ENCODE results near the gene BCL3.

DNA sequence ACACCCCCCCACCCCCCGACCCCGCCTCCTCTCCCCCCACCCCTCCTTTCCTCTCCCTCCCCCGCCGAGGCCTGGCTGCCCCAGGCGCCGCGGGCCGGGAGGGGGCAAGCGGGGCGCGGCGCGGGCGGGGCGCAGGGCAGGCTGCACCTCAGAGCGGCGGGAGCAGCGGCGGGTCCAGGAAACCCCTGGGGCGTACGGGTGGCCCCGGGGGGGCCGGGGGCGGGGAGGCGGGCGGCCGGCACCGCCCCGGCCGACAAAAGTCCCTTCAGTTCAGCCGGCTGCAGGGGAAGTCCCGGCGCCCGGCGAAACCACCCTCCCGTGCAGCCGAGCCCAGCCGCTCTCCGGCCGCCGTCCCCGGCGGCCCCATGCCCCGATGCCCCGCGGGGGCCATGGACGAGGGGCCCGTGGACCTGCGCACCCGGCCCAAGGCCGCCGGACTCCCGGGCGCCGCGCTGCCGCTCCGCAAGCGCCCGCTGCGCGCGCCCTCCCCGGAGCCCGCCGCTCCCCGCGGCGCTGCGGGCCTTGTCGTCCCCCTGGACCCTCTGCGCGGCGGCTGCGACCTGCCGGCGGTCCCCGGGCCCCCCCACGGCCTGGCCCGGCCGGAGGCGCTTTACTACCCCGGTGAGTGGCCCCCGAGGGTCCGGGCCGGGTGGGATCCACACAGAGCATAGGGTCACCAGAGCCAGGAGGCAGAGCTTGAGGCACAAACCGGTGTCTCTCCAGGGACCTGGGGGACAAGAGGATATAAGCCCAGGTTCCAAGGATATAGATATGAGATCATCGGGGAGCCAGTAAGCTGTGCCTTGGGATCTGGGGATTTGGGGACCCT, at the start of gene BCL3:
- TF ChIP-seq POLR2AphosphoS5 (IDR thresholded peaks at IDR 0.05; ENCODE audit: low read depth, low read length) = no peak; the same call in none of the 2 replicates
- TF ChIP-seq POLR2A (IDR thresholded peaks at IDR 0.05; ENCODE audit: borderline replicate concordance, extremely low read depth, insufficient read depth, insufficient read length) = no peak
- TF ChIP-seq ZNF274 (IDR thresholded peaks at IDR 0.05; ENCODE audit: low read depth, low read length) = no peak
- TF ChIP-seq, protein P1, sequence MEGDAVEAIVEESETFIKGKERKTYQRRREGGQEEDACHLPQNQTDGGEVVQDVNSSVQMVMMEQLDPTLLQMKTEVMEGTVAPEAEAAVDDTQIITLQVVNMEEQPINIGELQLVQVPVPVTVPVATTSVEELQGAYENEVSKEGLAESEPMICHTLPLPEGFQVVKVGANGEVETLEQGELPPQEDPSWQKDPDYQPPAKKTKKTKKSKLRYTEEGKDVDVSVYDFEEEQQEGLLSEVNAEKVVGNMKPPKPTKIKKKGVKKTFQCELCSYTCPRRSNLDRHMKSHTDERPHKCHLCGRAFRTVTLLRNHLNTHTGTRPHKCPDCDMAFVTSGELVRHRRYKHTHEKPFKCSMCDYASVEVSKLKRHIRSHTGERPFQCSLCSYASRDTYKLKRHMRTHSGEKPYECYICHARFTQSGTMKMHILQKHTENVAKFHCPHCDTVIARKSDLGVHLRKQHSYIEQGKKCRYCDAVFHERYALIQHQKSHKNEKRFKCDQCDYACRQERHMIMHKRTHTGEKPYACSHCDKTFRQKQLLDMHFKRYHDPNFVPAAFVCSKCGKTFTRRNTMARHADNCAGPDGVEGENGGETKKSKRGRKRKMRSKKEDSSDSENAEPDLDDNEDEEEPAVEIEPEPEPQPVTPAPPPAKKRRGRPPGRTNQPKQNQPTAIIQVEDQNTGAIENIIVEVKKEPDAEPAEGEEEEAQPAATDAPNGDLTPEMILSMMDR (IDR thresholded peaks at IDR 0.05 in 2 of 3, conservative IDR thresholded peaks at IDR 0.05 in 1 of 3; ENCODE audit: borderline replicate concordance in 1 of 3, insufficient read depth in 1 of 3, low read depth in 2 of 3, low read length in 2 of 3) = no peak
- TF ChIP-seq, protein P2, sequence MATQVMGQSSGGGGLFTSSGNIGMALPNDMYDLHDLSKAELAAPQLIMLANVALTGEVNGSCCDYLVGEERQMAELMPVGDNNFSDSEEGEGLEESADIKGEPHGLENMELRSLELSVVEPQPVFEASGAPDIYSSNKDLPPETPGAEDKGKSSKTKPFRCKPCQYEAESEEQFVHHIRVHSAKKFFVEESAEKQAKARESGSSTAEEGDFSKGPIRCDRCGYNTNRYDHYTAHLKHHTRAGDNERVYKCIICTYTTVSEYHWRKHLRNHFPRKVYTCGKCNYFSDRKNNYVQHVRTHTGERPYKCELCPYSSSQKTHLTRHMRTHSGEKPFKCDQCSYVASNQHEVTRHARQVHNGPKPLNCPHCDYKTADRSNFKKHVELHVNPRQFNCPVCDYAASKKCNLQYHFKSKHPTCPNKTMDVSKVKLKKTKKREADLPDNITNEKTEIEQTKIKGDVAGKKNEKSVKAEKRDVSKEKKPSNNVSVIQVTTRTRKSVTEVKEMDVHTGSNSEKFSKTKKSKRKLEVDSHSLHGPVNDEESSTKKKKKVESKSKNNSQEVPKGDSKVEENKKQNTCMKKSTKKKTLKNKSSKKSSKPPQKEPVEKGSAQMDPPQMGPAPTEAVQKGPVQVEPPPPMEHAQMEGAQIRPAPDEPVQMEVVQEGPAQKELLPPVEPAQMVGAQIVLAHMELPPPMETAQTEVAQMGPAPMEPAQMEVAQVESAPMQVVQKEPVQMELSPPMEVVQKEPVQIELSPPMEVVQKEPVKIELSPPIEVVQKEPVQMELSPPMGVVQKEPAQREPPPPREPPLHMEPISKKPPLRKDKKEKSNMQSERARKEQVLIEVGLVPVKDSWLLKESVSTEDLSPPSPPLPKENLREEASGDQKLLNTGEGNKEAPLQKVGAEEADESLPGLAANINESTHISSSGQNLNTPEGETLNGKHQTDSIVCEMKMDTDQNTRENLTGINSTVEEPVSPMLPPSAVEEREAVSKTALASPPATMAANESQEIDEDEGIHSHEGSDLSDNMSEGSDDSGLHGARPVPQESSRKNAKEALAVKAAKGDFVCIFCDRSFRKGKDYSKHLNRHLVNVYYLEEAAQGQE (IDR thresholded peaks at IDR 0.05; ENCODE audit: low read depth) = no peak
- TF ChIP-seq SP1 (IDR thresholded peaks at IDR 0.05; ENCODE audit: low read depth) = peak; percentile 56
- no peak for TF ChIP-seq EZH2 (IDR thresholded peaks at IDR 0.05)
- TF ChIP-seq, protein P3, sequence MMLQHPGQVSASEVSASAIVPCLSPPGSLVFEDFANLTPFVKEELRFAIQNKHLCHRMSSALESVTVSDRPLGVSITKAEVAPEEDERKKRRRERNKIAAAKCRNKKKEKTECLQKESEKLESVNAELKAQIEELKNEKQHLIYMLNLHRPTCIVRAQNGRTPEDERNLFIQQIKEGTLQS (IDR thresholded peaks at IDR 0.05) = no peak
- TF ChIP-seq, protein P4, sequence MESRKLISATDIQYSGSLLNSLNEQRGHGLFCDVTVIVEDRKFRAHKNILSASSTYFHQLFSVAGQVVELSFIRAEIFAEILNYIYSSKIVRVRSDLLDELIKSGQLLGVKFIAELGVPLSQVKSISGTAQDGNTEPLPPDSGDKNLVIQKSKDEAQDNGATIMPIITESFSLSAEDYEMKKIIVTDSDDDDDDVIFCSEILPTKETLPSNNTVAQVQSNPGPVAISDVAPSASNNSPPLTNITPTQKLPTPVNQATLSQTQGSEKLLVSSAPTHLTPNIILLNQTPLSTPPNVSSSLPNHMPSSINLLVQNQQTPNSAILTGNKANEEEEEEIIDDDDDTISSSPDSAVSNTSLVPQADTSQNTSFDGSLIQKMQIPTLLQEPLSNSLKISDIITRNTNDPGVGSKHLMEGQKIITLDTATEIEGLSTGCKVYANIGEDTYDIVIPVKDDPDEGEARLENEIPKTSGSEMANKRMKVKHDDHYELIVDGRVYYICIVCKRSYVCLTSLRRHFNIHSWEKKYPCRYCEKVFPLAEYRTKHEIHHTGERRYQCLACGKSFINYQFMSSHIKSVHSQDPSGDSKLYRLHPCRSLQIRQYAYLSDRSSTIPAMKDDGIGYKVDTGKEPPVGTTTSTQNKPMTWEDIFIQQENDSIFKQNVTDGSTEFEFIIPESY (IDR thresholded peaks at IDR 0.05; ENCODE audit: extremely low read depth, insufficient replicate concordance, low read length) = no peak
- TF ChIP-seq, protein P5, sequence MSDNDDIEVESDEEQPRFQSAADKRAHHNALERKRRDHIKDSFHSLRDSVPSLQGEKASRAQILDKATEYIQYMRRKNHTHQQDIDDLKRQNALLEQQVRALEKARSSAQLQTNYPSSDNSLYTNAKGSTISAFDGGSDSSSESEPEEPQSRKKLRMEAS (IDR thresholded peaks at IDR 0.05) = no peak; the same call in 1 of the 2 replicates
- TF ChIP-seq YY1 (IDR thresholded peaks at IDR 0.05; ENCODE audit: extremely low read depth, insufficient replicate concordance, low read depth, low read length) = no peak
- no peak for TF ChIP-seq FOSL1 (IDR thresholded peaks at IDR 0.05; ENCODE audit: low read depth)
- no peak for TF ChIP-seq CEBPB (IDR thresholded peaks at IDR 0.05; ENCODE audit: low read depth)
- no peak for TF ChIP-seq SRF (IDR thresholded peaks at IDR 0.05; ENCODE audit: low read depth)
